OCI-LY7 (cell line): ENCODE measurements around the gene NEO1. TPM values are rescaled to one million over a fixed set of nuclear protein-coding genes. Genes with fewer than 3 reads are reported as not detected.

Experiments used
- BruUV-seq: library from RNA; stranded (reverse); fragments of 400-500 nt; replicated peaks from 2 replicates; lab custom pipeline; 2021; lab: Mats Ljungman, UMichigan
- CTCF ChIA-PET: fragments of 300-600 bp; sonication (Branson Sonifier 250); formaldehyde crosslinking; loops from one replicate; lab custom pipeline; 2022; ENCODE audit warnings: antibody characterized with exemption; ENCODE audit not compliant: unreplicated experiment; lab: Charles Lee
- POLR2A ChIA-PET: fragments of 300-600 bp; sonication (Branson Sonifier 250); formaldehyde crosslinking; loops from one replicate; lab custom pipeline; 2022; ENCODE audit warnings: antibody characterized with exemption; lab: Charles Lee
- DNase-seq: peaks from one replicate; pipeline ENCODE4 v3.0.0-alpha.2; 2015; ENCODE audit warnings: low spot score
- H2AFZ ChIP-seq: fragments of 200-600 bp; sonication (generic), shearing (Covaris generic); 2 replicates; pipeline ENCODE4 v1.6.1; 2014; ENCODE audit warnings: mild to moderate bottlenecking, antibody characterized with exemption, low read length, moderate library complexity
- H3K27ac ChIP-seq: fragments of 200-600 bp; sonication (generic); 2 replicates; pipeline ENCODE4 v1.5.1; 2014; ENCODE audit warnings: mixed run types, low read depth, mild to moderate bottlenecking, moderate library complexity, low read length, inconsistent platforms; ENCODE audit not compliant: poor library complexity, severe bottlenecking
- H3K36me3 ChIP-seq: fragments of 200-600 bp; sonication (generic); 2 replicates; pipeline ENCODE4 v1.6.1; 2014; ENCODE audit warnings: mild to moderate bottlenecking, antibody characterized with exemption, low read length, moderate library complexity, mixed read lengths; ENCODE audit not compliant: insufficient read depth
- H3K4me1 ChIP-seq: fragments of 200-600 bp; sonication (generic); 2 replicates; pipeline ENCODE4 v1.5.1; 2014; ENCODE audit warnings: mild to moderate bottlenecking, low read length; ENCODE audit not compliant: insufficient read depth, poor library complexity, severe bottlenecking
- H3K4me2 ChIP-seq: fragments of 200-600 bp; sonication (generic); 2 replicates; pipeline ENCODE4 v1.6.1; 2014; ENCODE audit warnings: mild to moderate bottlenecking, low read length
- H3K4me3 ChIP-seq: fragments of 200-600 bp; sonication (generic); 2 replicates; pipeline ENCODE4 v1.5.1; 2014; ENCODE audit warnings: mild to moderate bottlenecking, low read depth, low read length; ENCODE audit not compliant: poor library complexity, severe bottlenecking
- H3K79me2 ChIP-seq: fragments of 200-600 bp; sonication (generic); 2 replicates; pipeline ENCODE4 v1.6.1; 2016; ENCODE audit warnings: low read depth, mild to moderate bottlenecking, low read length, moderate library complexity, mixed read lengths; ENCODE audit not compliant: insufficient read depth
- H3K9me2 ChIP-seq: fragments of 200-600 bp; sonication (generic); 2 replicates; pipeline ENCODE4 v1.6.1; 2016; ENCODE audit warnings: mild to moderate bottlenecking, low read length, mixed read lengths; ENCODE audit not compliant: insufficient read depth
- H3K9me3 ChIP-seq: fragments of 200-600 bp; sonication (generic); 2 replicates; pipeline ENCODE4 v1.6.1; 2014; ENCODE audit warnings: mild to moderate bottlenecking, mixed run types, low read length, mixed read lengths
- H4K20me1 ChIP-seq: fragments of 200-600 bp; sonication (generic); 2 replicates; pipeline ENCODE4 v1.6.1; 2014; ENCODE audit warnings: mild to moderate bottlenecking, antibody characterized with exemption, low read length, moderate library complexity, mixed read lengths; ENCODE audit not compliant: insufficient read depth
- CTCF ChIP-seq: fragments of 200-600 bp; sonication (generic); conservative IDR thresholded peaks from 2 replicates; pipeline ENCODE4 v1.5.1; 2014; ENCODE audit warnings: mild to moderate bottlenecking, antibody characterized with exemption, low read length, moderate library complexity, mixed read lengths
- EZH2phosphoT487 ChIP-seq: fragments of 200-600 bp; sonication (generic); IDR thresholded peaks from 2 replicates; pipeline ENCODE4 v1.6.1; 2018; ENCODE audit warnings: low read depth, borderline replicate concordance, mild to moderate bottlenecking, mixed run types, antibody characterized with exemption, low read length, moderate library complexity, mixed read lengths
- intact Hi-C: fragments of 100-400 bp; cut with micrococcal nuclease; formaldehyde crosslinking; loops from one replicate; pipeline ENCODE4 v1.10.0; 2022; ENCODE audit not compliant: unreplicated experiment
- total RNA-seq, 2 experiments: library from RNA; depleted of rRNA in 1 of 2; stranded (reverse); fragments of >200 nt in 1 of 2; shearing (Covaris generic) in 1 of 2; gene quantifications; 2 replicates each; pipeline ENCODE4 v1.2.3, GENCODE V29; 2014 to 2022

The NEO1 gene
- total RNA-seq, 2 experiments from 2014 or later = 3.0 TPM

DNA sequence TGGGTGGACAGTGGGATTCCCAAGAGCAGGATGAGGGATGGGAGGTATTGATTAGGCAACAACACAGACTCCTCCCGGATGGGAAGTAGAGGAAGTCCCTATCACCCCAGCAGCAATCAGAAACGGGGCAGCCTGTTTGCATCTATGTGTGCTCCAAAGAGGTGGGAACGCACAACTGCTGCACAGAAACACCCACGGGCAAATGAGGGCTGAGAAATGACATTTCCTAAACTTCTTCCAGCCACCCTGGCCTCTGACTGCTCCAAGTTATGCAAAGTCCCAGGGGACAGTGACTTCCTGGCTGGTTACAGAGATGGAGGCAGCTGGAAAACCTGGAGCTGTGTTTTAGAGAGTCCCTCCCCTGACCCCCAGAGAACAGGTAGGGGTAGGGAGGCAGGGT, 273.9 kb downstream of the NEO1 start:
- Histone ChIP-seq H3K9me3 (no peaks in the 10 kb centered on the region), H3K79me2 (no peaks in the 10 kb centered on the region), H3K4me2 (no peak overlapping the region), H3K36me3 (no peaks in the 10 kb centered on the region), H3K27ac (no peak overlapping the region), H3K4me1 (no peaks in the 10 kb centered on the region), H3K9me2 (no peaks in the 10 kb centered on the region), H2AFZ (no peak overlapping the region), H4K20me1 (no peaks in the 10 kb centered on the region), H3K4me3 (no peak overlapping the region)
- no peak for DNase-seq
- POLR2A ChIA-PET = no interaction called here
- CTCF ChIA-PET = no interaction called here
- TF ChIP-seq CTCF (no peak), EZH2phosphoT487 (no peak)
- no TSS peak for BruUV-seq
- intact Hi-C loops = no loop called here

- no TSS peak for BruUV-seq
- Histone ChIP-seq H3K4me3 (no peak overlapping the region), H3K36me3 (no peaks in the 10 kb centered on the region), H3K4me2 (no peak overlapping the region), H3K4me1 (no peaks in the 10 kb centered on the region), H3K79me2 (no peaks in the 10 kb centered on the region), H2AFZ (no peak overlapping the region), H3K9me2 (no peaks in the 10 kb centered on the region), H3K9me3 (no peaks in the 10 kb centered on the region), H3K27ac (no peak overlapping the region), H4K20me1 (no peaks in the 10 kb centered on the region)
- TF ChIP-seq EZH2phosphoT487 (no peak), CTCF (no peak)
- ChIA-PET POLR2A (no interaction called here), CTCF (no interaction called here)
- no peak for DNase-seq
- intact Hi-C loops = no loop called here
Observed at GRCh38 chr15:73328149-73328820, 276.0 kb downstream of the NEO1 start.

DNA sequence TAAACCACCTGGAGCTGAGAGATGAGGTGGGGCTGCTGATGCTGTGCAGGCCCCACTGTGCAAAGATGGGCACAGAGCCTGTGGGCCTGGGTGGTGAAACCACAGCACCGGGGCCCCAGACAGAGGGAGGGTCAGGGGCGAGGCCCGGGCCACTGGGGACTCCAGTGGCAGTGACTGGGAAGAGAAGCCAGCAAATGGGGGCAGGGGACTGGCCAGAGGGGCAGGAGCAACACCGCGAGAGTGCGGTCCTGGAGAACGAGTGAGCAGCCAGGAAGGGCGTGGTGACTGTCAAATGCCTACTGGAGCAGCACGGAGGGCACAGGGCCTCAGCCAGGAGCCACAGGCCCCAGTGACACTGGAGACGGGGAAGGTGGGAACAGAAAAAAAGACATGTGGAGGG, 276.7 kb downstream of the NEO1 start:
- no peaks in the 10 kb centered on the region for H4K20me1 ChIP-seq

More for the DNA sequence above, 276.7 kb downstream of the NEO1 start:
- H3K27ac ChIP-seq = no peak overlapping the region
- H3K9me3 ChIP-seq = no peaks in the 10 kb centered on the region
- no peaks in the 10 kb centered on the region for H3K79me2 ChIP-seq
- ChIA-PET POLR2A (no interaction called here), CTCF (no interaction called here)
- no peaks in the 10 kb centered on the region for H3K9me2 ChIP-seq
- H3K36me3 ChIP-seq = no peaks in the 10 kb centered on the region
- H3K4me2 ChIP-seq = no peak overlapping the region
- intact Hi-C loops = no loop called here
- H3K4me3 ChIP-seq = no peak overlapping the region
- H2AFZ ChIP-seq = no peak overlapping the region
- TF ChIP-seq EZH2phosphoT487 = no peak
- TF ChIP-seq CTCF = no peak
- DNase-seq = no peak
- no peaks in the 10 kb centered on the region for H3K4me1 ChIP-seq
- no TSS peak for BruUV-seq
